GM18519 (cell line): ENCODE results near the gene NUPR1.
"Not testable (repeated sequence)": the region's sequence is repeated elsewhere in the genome, so short reads cannot be mapped to it uniquely, and the experiment has no call there.

Experiments
- ATAC-seq: cut with Tn5 transposase; IDR thresholded peaks from one replicate; pipeline ENCODE4 v1.9.1; 2021; ENCODE audit warnings: mild to moderate bottlenecking, moderate library complexity; ENCODE audit not compliant: unreplicated experiment, low FRiP score

The NUPR1 gene

GRCh38 chr16:28500476-28501180, 38.1 kb downstream of the NUPR1 start:
- not testable (repeated sequence) for ATAC-seq

DNA sequence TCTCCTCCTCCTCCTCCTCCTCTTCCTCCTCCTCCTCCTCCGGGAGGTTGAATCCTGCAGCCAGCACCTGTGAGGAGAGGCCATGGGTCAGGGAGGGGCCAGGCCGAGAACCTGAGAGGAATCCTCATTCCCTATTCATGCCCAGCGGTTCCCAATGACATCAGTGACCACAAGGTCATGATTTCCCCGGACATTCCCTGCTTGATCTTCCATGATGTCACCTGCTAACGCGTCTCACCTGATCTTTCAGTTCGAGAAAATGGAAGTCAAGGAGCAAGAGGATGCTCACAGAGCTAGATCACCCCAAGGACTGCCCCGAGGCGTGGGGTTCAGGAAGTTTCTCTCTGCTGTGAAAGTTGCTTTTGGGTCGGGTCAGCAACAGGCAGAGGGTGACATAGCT, 38.9 kb downstream of the NUPR1 start:
- no peak for ATAC-seq

- no peak for ATAC-seq
Measured at GRCh38 chr16:28498666-28499381, 40.0 kb downstream of the NUPR1 start.

DNA sequence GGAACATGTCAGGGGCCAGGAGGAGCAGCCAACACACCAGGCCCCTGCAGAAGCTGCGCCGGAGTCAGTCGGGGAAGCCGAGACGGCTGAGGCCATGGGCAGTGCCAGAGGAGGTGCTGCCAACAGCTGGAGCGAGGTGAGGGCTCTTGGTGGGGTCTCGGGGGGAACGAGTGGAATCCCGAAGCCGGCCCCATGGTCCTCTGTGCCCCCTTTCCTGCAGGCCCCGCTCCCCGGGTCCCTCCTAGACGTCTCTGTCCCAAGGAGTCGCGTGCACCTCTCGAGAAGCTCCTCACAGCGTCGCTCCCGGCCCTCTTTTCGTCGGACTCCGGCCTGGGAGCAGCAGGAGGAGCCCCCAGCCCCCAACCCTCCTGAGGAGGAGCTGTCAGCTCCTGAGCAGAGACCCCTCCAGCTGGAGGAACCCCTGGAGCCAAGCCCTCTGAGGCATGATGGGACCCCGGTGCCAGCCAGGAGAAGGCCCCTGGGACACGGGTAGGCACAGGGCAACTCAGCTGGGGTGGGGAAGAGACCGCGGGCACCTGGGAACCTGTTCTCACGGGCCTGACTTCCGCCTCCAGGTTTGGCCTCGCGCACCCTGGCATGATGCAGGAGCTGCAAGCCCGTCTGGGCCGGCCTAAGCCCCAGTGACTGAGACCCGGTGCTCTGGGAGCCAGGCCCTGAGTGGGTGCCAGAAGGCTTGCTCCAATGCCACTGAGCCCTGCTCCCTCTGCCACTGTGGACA, 40.7 kb downstream of the NUPR1 start:
- ATAC-seq = no peak

DNA sequence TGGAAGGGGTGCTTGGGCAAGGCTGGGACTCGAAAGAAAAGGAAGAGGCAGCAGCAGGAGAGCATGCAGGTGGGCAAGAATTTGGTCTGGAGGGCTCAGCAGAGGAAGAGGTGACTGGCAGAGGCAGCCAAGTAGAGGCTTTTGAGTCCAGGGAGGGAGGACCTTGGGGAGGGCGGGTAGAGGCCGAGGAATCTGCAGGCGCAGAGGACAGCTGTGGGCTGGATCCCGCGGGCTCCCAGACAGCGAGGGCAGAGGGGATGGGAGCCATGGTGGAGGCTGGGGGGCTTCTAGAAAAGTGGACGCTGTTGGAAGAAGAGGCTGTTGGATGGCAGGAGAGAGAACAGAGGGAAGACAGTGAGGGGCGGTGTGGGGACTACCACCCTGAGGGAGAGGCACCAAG, 41.4 kb downstream of the NUPR1 start:
- no peak for ATAC-seq

- no peak for ATAC-seq
Measured at GRCh38 chr16:28496844-28497243, 41.9 kb downstream of the NUPR1 start.

DNA sequence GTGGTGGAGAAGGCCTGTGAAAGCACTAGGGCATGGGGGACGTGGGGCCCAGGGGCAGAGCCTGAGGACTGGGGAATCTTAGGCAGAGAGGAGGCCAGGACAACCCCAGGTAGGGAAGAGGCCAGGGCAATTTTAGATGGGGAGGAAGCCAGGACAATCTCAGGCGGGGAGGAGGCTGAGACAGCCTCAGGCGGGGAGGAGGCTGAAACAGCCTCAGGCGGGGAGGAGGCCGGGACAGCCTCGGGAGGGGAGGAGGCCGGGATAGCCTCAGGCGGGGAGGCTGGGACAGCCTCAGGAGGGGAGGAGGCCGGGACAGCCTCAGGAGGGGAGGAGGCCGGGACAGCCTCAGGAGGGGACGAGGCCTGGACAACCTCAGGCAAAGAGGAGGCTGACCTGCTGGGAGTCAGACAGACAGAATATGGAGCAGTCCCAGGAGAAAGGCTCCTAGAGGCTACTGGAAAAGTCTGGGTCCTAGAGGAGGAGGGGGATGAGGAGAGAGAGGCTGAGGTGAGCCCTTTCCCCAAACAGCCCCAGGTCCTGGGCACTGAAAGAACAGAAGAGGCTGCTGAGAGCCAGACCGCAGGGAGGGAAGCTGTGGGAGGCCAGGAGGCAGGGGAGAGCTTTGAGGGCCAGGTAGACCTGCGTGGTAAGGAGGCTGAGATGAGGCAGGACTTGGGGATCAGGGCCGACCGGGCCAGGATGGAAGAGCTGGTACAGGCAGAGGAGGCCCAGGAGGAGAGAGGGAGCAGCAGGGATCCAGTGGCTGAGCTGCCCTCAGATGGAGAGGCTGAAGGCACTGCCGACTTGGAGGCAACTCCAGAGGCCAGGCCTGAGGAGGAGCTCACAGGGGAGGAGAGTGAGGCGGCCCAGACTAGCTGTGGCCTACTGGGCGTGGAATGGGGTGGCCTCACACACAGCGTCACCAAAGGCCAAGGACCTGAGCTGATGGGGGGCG, 42.7 kb downstream of the NUPR1 start:
- ATAC-seq = no peak

GRCh38 chr16:28495098-28495793, 43.5 kb downstream of the NUPR1 start:
- ATAC-seq = no peak

DNA sequence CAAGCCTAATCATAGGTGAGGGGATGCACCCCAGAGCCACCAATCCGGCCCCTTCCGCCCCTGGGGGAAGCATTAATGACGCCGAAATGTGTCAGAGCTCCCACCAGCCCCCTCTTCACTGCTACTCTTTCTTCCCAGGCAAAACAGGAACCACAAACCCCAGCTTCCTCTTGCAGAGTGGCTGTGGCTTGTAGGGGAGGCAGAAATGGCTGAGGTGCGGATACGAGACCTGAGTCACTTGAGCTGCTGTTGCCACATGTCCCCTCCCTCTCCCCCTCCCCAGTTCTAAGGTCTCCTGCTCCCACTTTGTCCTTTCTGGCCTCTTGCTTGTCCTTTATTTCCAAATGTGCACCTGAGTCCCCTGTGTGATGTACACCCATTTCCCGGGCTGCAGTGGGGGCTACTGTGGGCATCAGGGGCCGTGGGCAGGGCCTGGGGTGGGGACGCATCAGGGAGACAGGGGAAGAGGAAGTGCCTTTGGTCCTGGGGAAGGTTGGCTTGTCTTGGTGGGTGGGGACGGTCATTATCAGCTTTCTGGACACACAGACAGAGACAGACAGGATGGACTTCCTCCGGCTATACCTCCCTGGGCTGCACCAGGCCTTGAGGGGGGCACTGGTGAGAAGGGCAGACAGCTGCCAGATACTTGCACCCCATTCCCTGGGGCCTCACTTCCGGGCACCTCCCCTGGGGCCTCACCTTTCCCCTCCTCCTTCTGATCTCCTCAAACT, 44.5 kb downstream of the NUPR1 start, which contains the start of gene APOBR:
APOBR (plus strand) TSS at position 523 of the 731 bp plus-strand sequence; CDS start at position 562, 39 bp downstream.
- ATAC-seq = no peak

DNA sequence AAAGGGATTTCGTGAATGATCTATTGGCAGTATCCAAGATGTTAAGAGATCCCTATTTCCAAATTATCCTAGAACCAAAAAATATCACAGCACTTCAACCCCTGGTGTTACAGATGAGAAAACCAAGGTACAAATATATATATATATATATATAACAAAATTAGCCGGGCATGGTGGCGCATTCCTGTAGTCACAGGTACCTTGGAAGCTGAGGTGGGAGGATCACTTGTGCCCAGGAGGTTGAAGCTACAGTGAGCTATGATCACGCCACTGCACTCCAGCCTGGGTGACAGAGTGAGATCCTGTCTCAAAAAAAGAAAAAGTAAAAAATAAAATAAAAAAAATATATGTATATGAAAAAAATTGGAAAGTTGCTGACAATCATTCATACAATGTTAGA, 46.3 kb downstream of the NUPR1 start:
- no peak for ATAC-seq

- peak; percentile 55 for ATAC-seq
Measured at GRCh38 chr16:28491970-28492474, 46.8 kb downstream of the NUPR1 start, which contains the start of gene CLN3. TSS of gene CLN3 (minus strand) at chr16:28492074. CDS start at chr16:28491759, 315 bp downstream.

DNA sequence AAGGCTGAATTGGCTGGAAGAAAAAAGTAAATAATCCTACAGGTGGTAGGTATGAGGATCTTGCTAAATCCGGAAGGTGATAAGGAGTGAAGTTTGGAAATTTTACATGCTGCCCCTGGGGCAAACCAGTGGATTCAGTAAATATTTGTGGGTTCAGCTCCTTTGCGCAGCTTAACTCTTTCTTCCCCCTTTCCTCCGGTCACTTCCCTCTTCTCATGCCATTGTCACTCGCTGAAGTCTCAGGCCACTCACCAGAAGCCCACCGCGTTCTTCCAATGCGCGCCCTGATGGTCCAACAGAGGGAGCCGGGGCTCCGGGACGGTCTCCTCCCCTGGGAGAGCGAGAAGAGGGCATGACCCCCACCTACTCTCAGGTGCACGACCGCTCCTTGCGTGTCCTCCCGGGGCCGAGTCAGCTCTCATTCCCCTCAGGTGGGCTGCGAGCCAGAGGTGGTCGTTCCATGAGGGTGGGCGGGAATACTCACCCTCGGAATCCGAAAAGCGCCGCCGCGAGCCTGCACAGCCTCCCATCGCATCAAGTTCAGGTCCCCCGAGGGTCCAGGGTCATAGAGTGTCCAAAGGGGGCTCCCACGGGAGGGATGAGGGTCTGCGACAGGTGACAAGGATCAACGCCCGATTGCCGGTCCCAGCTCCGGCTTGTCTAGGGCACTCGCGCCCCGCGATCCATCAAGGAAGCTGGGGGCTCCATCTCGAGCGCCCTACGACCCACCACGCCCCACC, 47.4 kb downstream of the NUPR1 start:
- peak; percentile 5 for ATAC-seq

GRCh38 chr16:28486266-28486665, 52.5 kb downstream of the NUPR1 start:
- ATAC-seq = no peak

GRCh38 chr16:28483361-28483760, 55.4 kb downstream of the NUPR1 start:
- ATAC-seq = not testable (repeated sequence)
